B cell (primary cell): ENCODE data around the gene IL19. TPM values are rescaled to one million over a fixed set of nuclear protein-coding genes. Genes with fewer than 3 reads are reported as not detected.

ENCODE experiments used
- ATAC-seq: fragments of 200-7000 bp; cut with Tn5 transposase; one replicate; pipeline ENCODE4 v1.10.0; 2021; ENCODE audit warnings: low read depth, mild to moderate bottlenecking, moderate number of reproducible peaks, moderate library complexity
- CTCF ChIA-PET: fragments of 350-600 bp; sonication (Branson Sonifier 250); formaldehyde crosslinking; loops from one replicate; lab custom pipeline; 2021; ENCODE audit warnings: antibody characterized with exemption, inconsistent platforms; lab: Charles Lee
- POLR2A ChIA-PET: fragments of 350-600 bp; sonication (Branson Sonifier 250); formaldehyde crosslinking; loops from one replicate; lab custom pipeline; 2021; ENCODE audit warnings: antibody characterized with exemption; lab: Charles Lee
- DNase-seq: peaks from one replicate; pipeline ENCODE4 v3.0.0; 2013
- H2AFZ ChIP-seq: 2 replicates; pipeline ENCODE4 v1.6.1; 2012; ENCODE audit warnings: mild to moderate bottlenecking, low read depth, low read length; ENCODE audit not compliant: insufficient read depth, poor library complexity, severe bottlenecking
- H3K27ac ChIP-seq, 2 donors: 1 replicate in 1 of 2; 2 replicates in 1 of 2; pipeline ENCODE4 v1.5.1; 2012 to 2013; ENCODE audit warnings: low read length in 2 of 2, mild to moderate bottlenecking in 2 of 2, moderate library complexity in 1 of 2
- H3K27me3 ChIP-seq, 4 experiments: fragments of 200-600 bp in 1 of 4; sonication (generic) in 1 of 4; replicated peaks in 1 of 4; 1 replicate in 2 of 4; 2 replicates in 2 of 4; pipeline versions ENCODE4 v1.6.1 to v1.7.0; 2013 to 2016; ENCODE audit warnings: low read length in 3 of 4, mild to moderate bottlenecking in 2 of 4, mixed read lengths in 1 of 4, moderate library complexity in 1 of 4; ENCODE audit not compliant: insufficient read depth in 4 of 4, control insufficient read depth in 3 of 4; ENCODE audit errors: control extremely low read depth in 1 of 4
- H3K36me3 ChIP-seq, 2 experiments: replicated peaks in 1 of 2; 1 replicate in 1 of 2; 2 replicates in 1 of 2; pipeline versions ENCODE4 v1.6.1 to v1.7.1; 2013; ENCODE audit warnings: low read length in 1 of 2; ENCODE audit not compliant: insufficient read depth in 2 of 2, control insufficient read depth in 1 of 2; ENCODE audit errors: control extremely low read depth in 1 of 2, extremely low read depth in 1 of 2
- H3K4me1 ChIP-seq, 2 donors: fragments of 200-600 bp in 1 of 2; sonication (generic) in 1 of 2; 1 replicate in 1 of 2; 2 replicates in 1 of 2; pipeline versions ENCODE4 v1.5.1 to v1.6.1; 2013 to 2017; ENCODE audit warnings: low read length in 2 of 2; ENCODE audit not compliant: control insufficient read depth in 2 of 2, insufficient read depth in 2 of 2
- H3K4me2 ChIP-seq: replicated peaks from 2 replicates; pipeline ENCODE3; 2012; ENCODE audit warnings: mild to moderate bottlenecking, low read depth, low read length; ENCODE audit not compliant: poor library complexity, severe bottlenecking
- H3K4me3 ChIP-seq, 5 experiments: fragments of 200-600 bp in 1 of 5; sonication (generic) in 1 of 5; 1 replicate in 3 of 5; 2 replicates in 2 of 5; pipeline versions ENCODE4 v1.5.1 to v1.7.0; 2011 to 2016; ENCODE audit warnings: low read length in 4 of 5, mild to moderate bottlenecking in 4 of 5, low read depth in 2 of 5, control low read depth in 1 of 5, moderate library complexity in 1 of 5; ENCODE audit not compliant: insufficient read depth in 1 of 5; ENCODE audit errors: control extremely low read depth in 1 of 5, extremely low read depth in 1 of 5
- H3K79me2 ChIP-seq: fragments of 200-600 bp; sonication (generic); one replicate; pipeline ENCODE4 v1.6.0; 2016; ENCODE audit warnings: low read length; ENCODE audit not compliant: control insufficient read depth, insufficient read depth
- H3K9ac ChIP-seq: fragments of 200-600 bp; sonication (generic); 2 replicates; pipeline ENCODE4 v1.6.1; 2017; ENCODE audit warnings: mild to moderate bottlenecking, low read length, moderate library complexity
- H3K9me3 ChIP-seq, 3 donors: one replicate each; pipeline versions ENCODE4 v1.6.1 to v1.7.1; 2013; ENCODE audit warnings: low read length in 2 of 3; ENCODE audit not compliant: control insufficient read depth in 2 of 3, insufficient read depth in 1 of 3; ENCODE audit errors: control extremely low read depth in 1 of 3
- H4K20me1 ChIP-seq: 2 replicates; pipeline ENCODE4 v1.6.0; 2012; ENCODE audit warnings: mild to moderate bottlenecking, low read length; ENCODE audit not compliant: insufficient read depth, control insufficient read depth, poor library complexity, severe bottlenecking
- H3K27ac Mint-ChIP-seq: one replicate; pipeline ENCODE4 v1.8.0; 2021; ENCODE audit warnings: mixed read lengths
- H3K27me3 Mint-ChIP-seq: one replicate; pipeline ENCODE4 v1.8.0; 2021; ENCODE audit warnings: mixed read lengths
- H3K4me1 Mint-ChIP-seq: one replicate; pipeline ENCODE4 v1.8.0; 2021; ENCODE audit warnings: mixed read lengths
- H3K4me3 Mint-ChIP-seq: one replicate; pipeline ENCODE4 v1.8.0; 2021; ENCODE audit warnings: mixed read lengths
- H3K9me3 Mint-ChIP-seq: one replicate; pipeline ENCODE4 v1.8.0; 2022; ENCODE audit warnings: mixed read lengths; ENCODE audit not compliant: insufficient read depth
- CTCF ChIP-seq: fragments of 200-600 bp; IDR thresholded peaks from one replicate; pipeline ENCODE4 v1.8.0; 2022; ENCODE audit warnings: antibody characterized with exemption, mild to moderate bottlenecking
- EZH2 ChIP-seq: IDR thresholded peaks from 2 replicates; pipeline ENCODE4 v1.6.1; 2012; ENCODE audit warnings: borderline replicate concordance, low read depth, mild to moderate bottlenecking, moderate library complexity, low read length; ENCODE audit not compliant: insufficient read depth, poor library complexity, severe bottlenecking
- WGBS: methylation state at CpG from one replicate; pipeline ENCODE4 v1.1.5; 2013; ENCODE audit warnings: missing lambda C conversion rate; ENCODE audit not compliant: insufficient coverage; 5-methylcytosine and 5-hydroxymethylcytosine counted together
- intact Hi-C: fragments of 100-400 bp; cut with micrococcal nuclease; formaldehyde crosslinking; loops from one replicate; pipeline ENCODE4 v1.10.0; 2022
- polyA plus RNA-seq: library from polyadenylated mRNA; depleted of rRNA; stranded (reverse); fragments of >200 nt; gene quantifications from 2 replicates; pipeline ENCODE4 v1.2.3, GENCODE V29; 2012
- total RNA-seq, 2 donors: library from RNA; stranded (reverse); fragments of 120-200 nt in 1 of 2; gene quantifications; 1 replicate in 1 of 2; 2 replicates in 1 of 2; pipeline versions ENCODE4 v1.2.3 to v1.2.4, GENCODE V29; 2013 to 2022

IL19 gene
- total and polyA plus RNA-seq, 2 donors (not counting 1 experiment from before 2014, with no cell fraction given) = 0.27 TPM; not detected in 1

- ChIA-PET POLR2A (no interaction called here), CTCF (interaction anchor here (1.1 to 11.3 kb wide), 6 partner anchors 14 to 170 kb away, joined by 4 to 278 read pairs (median 8); no protein-coding TSS in a partner anchor)
- ATAC-seq (no peak), DNase-seq (no peak)
- intact Hi-C loops = no loop called here
- H3K4me3 ChIP-seq = no peak overlapping the region
- no peak overlapping the region for H3K27ac ChIP-seq
- no peaks in the 10 kb centered on the region for H3K9me3 Mint-ChIP-seq
- no peak overlapping the region for H3K4me2 ChIP-seq
- no peak overlapping the region for H3K4me3 Mint-ChIP-seq
- H2AFZ ChIP-seq = no peak overlapping the region
- H3K4me1 ChIP-seq = peaks cover 33 to 44% of the 10 kb centered on the region in 2 donors
- peaks cover 52% of the 10 kb centered on the region for H3K4me1 Mint-ChIP-seq
- TF ChIP-seq EZH2 = no peak
- no peak for TF ChIP-seq CTCF
- H3K9me3 ChIP-seq = peaks cover 0 to 10% (median 0%) of the 10 kb centered on the region in 3 donors
- no peak overlapping the region for H3K9ac ChIP-seq
- H3K27me3 Mint-ChIP-seq = no peaks in the 10 kb centered on the region
- H4K20me1 ChIP-seq = no peaks in the 10 kb centered on the region
- H3K79me2 ChIP-seq = no peaks in the 10 kb centered on the region
- H3K27me3 ChIP-seq = no peaks in the 10 kb centered on the region
- 100% methylated on average over 1 of the region's 2 CpGs for WGBS
- H3K27ac Mint-ChIP-seq = no peak overlapping the region
- H3K36me3 ChIP-seq = no peaks in the 10 kb centered on the region
These were observed 41.9 kb downstream of the IL19 start for GRCh38 chr1:206812471-206812870.

- Histone ChIP-seq H3K9me3 (peaks cover 0 to 10% (median 0%) of the 10 kb centered on the region in 3 donors), H4K20me1 (no peaks in the 10 kb centered on the region), H3K4me3 (peak overlapping the region in 1 of 5 experiments; percentile 31), H3K36me3 (no peaks in the 10 kb centered on the region), H2AFZ (peak overlapping the region; percentile 25), H3K4me2 (peak overlapping the region; percentile 58), H3K27me3 (no peaks in the 10 kb centered on the region), H3K9ac (peak overlapping the region; percentile 19), H3K4me1 (peaks cover 33 to 44% of the 10 kb centered on the region in 2 donors), H3K27ac (peak overlapping the region; percentile 81 to 82), H3K79me2 (no peaks in the 10 kb centered on the region)
- peak; percentile 74 for ATAC-seq
- 100% methylated on average over 1 of the region's 2 CpGs for WGBS
- CTCF ChIA-PET = interaction anchor here (0.9 to 2.2 kb wide), 5 partner anchors 11 to 167 kb away, joined by 3 to 13 read pairs (median 6); no protein-coding TSS in a partner anchor
- H3K4me1 Mint-ChIP-seq = peaks cover 45% of the 10 kb centered on the region
- no peaks in the 10 kb centered on the region for H3K9me3 Mint-ChIP-seq
- no peak for TF ChIP-seq CTCF
- no peak for TF ChIP-seq EZH2
- POLR2A ChIA-PET = no interaction called here
- peak overlapping the region; percentile 88 for H3K27ac Mint-ChIP-seq
- peak overlapping the region; percentile 62 for H3K4me3 Mint-ChIP-seq
- peak; percentile 68 for DNase-seq
- intact Hi-C loops = loop anchor here (2.0 kb wide), 1 partner anchor 16 kb away; no protein-coding TSS in a partner anchor
- no peaks in the 10 kb centered on the region for H3K27me3 Mint-ChIP-seq
These were observed 44.3 kb downstream of the IL19 start for GRCh38 chr1:206814716-206815341.
